Suprapubic skin (tissue), 3 donors: ENCODE measurements around the gene TNFRSF8.

Experiments
- CTCF ChIP-seq, 2 donors: fragments of 200-600 bp in 1 of 2; fragments of 450-650 bp in 1 of 2; sonication (generic) in 1 of 2; IDR thresholded peaks; one replicate each; pipeline ENCODE4 v1.5.1; 2016 to 2019; ENCODE audit warnings: antibody characterized with exemption in 2 of 2, mild to moderate bottlenecking in 1 of 2, moderate library complexity in 1 of 2
- POLR2A ChIP-seq, 2 donors: fragments of 450-650 bp; IDR thresholded peaks; one replicate each; pipeline ENCODE4 v1.6.1; 2017; ENCODE audit warnings: antibody characterized with exemption in 2 of 2, mild to moderate bottlenecking in 2 of 2, moderate library complexity in 2 of 2

GRCh38 chr1:12166834-12167492 is 103.9 kb downstream of the TNFRSF8 start, which contains the start of gene TNFRSF1B:
- TF ChIP-seq CTCF (IDR thresholded peaks at IDR 0.05) (no peak), POLR2A (IDR thresholded peaks at IDR 0.05) (peak; percentile 33 to 79)
